T-helper 2 cell treated with Interferon-gamma antibody and Interleukin-4, amounts not matched to agents 5 μg/mL and 100 μg/mL, for 36 hours (primary cell): ENCODE data around the gene HOXB9.

Source experiments
- DNase-seq: peaks from one replicate; pipeline ENCODE4 v3.0.0; 2021; ENCODE audit warnings: low spot score
- H3K27ac Mint-ChIP-seq: one replicate; pipeline ENCODE4 v1.8.0; 2021; ENCODE audit warnings: mild to moderate bottlenecking, mixed read lengths
- H3K27me3 Mint-ChIP-seq: one replicate; pipeline ENCODE4 v1.8.0; 2021; ENCODE audit warnings: low read depth, mixed read lengths
- H3K36me3 Mint-ChIP-seq: one replicate; pipeline ENCODE4 v1.8.0; 2021; ENCODE audit warnings: low read depth, mixed read lengths
- H3K4me1 Mint-ChIP-seq: one replicate; pipeline ENCODE4 v1.8.0; 2021; ENCODE audit warnings: low read depth, mixed read lengths
- H3K4me3 Mint-ChIP-seq: one replicate; pipeline ENCODE4 v1.8.0; 2022; ENCODE audit warnings: mild to moderate bottlenecking, moderate library complexity, mixed read lengths
- H3K9me3 Mint-ChIP-seq: one replicate; pipeline ENCODE4 v1.8.0; 2021; ENCODE audit warnings: mixed read lengths

The HOXB9 gene

GRCh38 chr17:48613862-48614694, 12.1 kb downstream of the HOXB9 start:
- H3K27me3 Mint-ChIP-seq: peaks cover 86% of the 10 kb centered on the region
- DNase-seq: no peak
- H3K27ac Mint-ChIP-seq: peak overlapping the region; percentile 68
- H3K4me1 Mint-ChIP-seq: peaks cover 37% of the 10 kb centered on the region
- peak overlapping the region; percentile 67 for H3K4me3 Mint-ChIP-seq
- H3K36me3 Mint-ChIP-seq: peaks cover 5% of the 10 kb centered on the region
- no peaks in the 10 kb centered on the region for H3K9me3 Mint-ChIP-seq

GRCh38 chr17:48612854-48613691, 13.1 kb downstream of the HOXB9 start:
- Mint-ChIP-seq H3K27me3 (peaks cover 84% of the 10 kb centered on the region), H3K27ac (peak overlapping the region; percentile 69), H3K4me3 (peak overlapping the region; percentile 83), H3K9me3 (no peaks in the 10 kb centered on the region), H3K4me1 (peaks cover 29% of the 10 kb centered on the region), H3K36me3 (peaks cover 3% of the 10 kb centered on the region)
- DNase-seq: no peak

GRCh38 chr17:48612456-48612853, 13.7 kb downstream of the HOXB9 start:
- peaks cover 28% of the 10 kb centered on the region for H3K4me1 Mint-ChIP-seq
- H3K9me3 Mint-ChIP-seq: no peaks in the 10 kb centered on the region
- H3K4me3 Mint-ChIP-seq: peak overlapping the region; percentile 68
- peak overlapping the region; percentile 37 for H3K27ac Mint-ChIP-seq
- peaks cover 3% of the 10 kb centered on the region for H3K36me3 Mint-ChIP-seq
- DNase-seq: no peak
- peaks cover 84% of the 10 kb centered on the region for H3K27me3 Mint-ChIP-seq

- Mint-ChIP-seq H3K9me3 (no peaks in the 10 kb centered on the region), H3K4me3 (peak overlapping the region; percentile 90), H3K27ac (peak overlapping the region; percentile 57), H3K36me3 (peaks cover 3% of the 10 kb centered on the region), H3K4me1 (peaks cover 22% of the 10 kb centered on the region), H3K27me3 (peaks cover 84% of the 10 kb centered on the region)
- DNase-seq: no peak
Measured at GRCh38 chr17:48611681-48612455, 14.3 kb downstream of the HOXB9 start.

- peak overlapping the region; percentile 90 for H3K4me3 Mint-ChIP-seq
- H3K9me3 Mint-ChIP-seq: no peaks in the 10 kb centered on the region
- peaks cover 22% of the 10 kb centered on the region for H3K4me1 Mint-ChIP-seq
- peak overlapping the region; percentile 13 for H3K27ac Mint-ChIP-seq
- DNase-seq: no peak
- H3K36me3 Mint-ChIP-seq: peaks cover 3% of the 10 kb centered on the region
- peaks cover 83% of the 10 kb centered on the region for H3K27me3 Mint-ChIP-seq
Measured at GRCh38 chr17:48611213-48611612, 14.9 kb downstream of the HOXB9 start.

GRCh38 chr17:48610282-48611211, 15.6 kb downstream of the HOXB9 start, which contains the start of gene HOXB7:
TSS of gene HOXB7 (minus strand) at chr17:48611017. CDS start at chr17:48610918, 99 bp downstream.
- peak; percentile 54 for DNase-seq
- peaks cover 22% of the 10 kb centered on the region for H3K4me1 Mint-ChIP-seq
- H3K27ac Mint-ChIP-seq: peak within 1 kb of the TSS; percentile 57
- peak within 1 kb of the TSS; percentile 90 for H3K4me3 Mint-ChIP-seq
- H3K9me3 Mint-ChIP-seq: no peaks in the 10 kb centered on the region
- H3K36me3 Mint-ChIP-seq: peaks cover 1% of the 10 kb centered on the region
- H3K27me3 Mint-ChIP-seq: peaks cover 80% of the 10 kb centered on the region

- H3K27me3 Mint-ChIP-seq: peaks cover 78% of the 10 kb centered on the region
- no peak for DNase-seq
- H3K4me3 Mint-ChIP-seq: peak overlapping the region; percentile 90
- peaks cover 1% of the 10 kb centered on the region for H3K36me3 Mint-ChIP-seq
- peaks cover 20% of the 10 kb centered on the region for H3K4me1 Mint-ChIP-seq
- H3K27ac Mint-ChIP-seq: no peak overlapping the region
- no peaks in the 10 kb centered on the region for H3K9me3 Mint-ChIP-seq
Measured at GRCh38 chr17:48609759-48610281, 16.3 kb downstream of the HOXB9 start.

GRCh38 chr17:48609033-48609432, 17.1 kb downstream of the HOXB9 start:
- Mint-ChIP-seq H3K27me3 (peaks cover 79% of the 10 kb centered on the region), H3K4me1 (peaks cover 20% of the 10 kb centered on the region), H3K9me3 (no peaks in the 10 kb centered on the region), H3K27ac (no peak overlapping the region), H3K36me3 (peaks cover 1% of the 10 kb centered on the region), H3K4me3 (peak overlapping the region; percentile 3)
- no peak for DNase-seq

GRCh38 chr17:48608494-48608834, 17.7 kb downstream of the HOXB9 start:
- Mint-ChIP-seq H3K27me3 (peaks cover 79% of the 10 kb centered on the region), H3K4me3 (no peak overlapping the region), H3K27ac (no peak overlapping the region), H3K4me1 (peaks cover 22% of the 10 kb centered on the region), H3K36me3 (peaks cover 1% of the 10 kb centered on the region), H3K9me3 (no peaks in the 10 kb centered on the region)
- no peak for DNase-seq

- H3K9me3 Mint-ChIP-seq: no peaks in the 10 kb centered on the region
- no peak overlapping the region for H3K4me3 Mint-ChIP-seq
- peaks cover 1% of the 10 kb centered on the region for H3K36me3 Mint-ChIP-seq
- peaks cover 17% of the 10 kb centered on the region for H3K4me1 Mint-ChIP-seq
- DNase-seq: no peak
- H3K27ac Mint-ChIP-seq: no peak overlapping the region
- peaks cover 80% of the 10 kb centered on the region for H3K27me3 Mint-ChIP-seq
Measured at GRCh38 chr17:48606892-48607614, 19.1 kb downstream of the HOXB9 start.

GRCh38 chr17:48605991-48606891, 19.9 kb downstream of the HOXB9 start:
- H3K4me1 Mint-ChIP-seq: peaks cover 16% of the 10 kb centered on the region
- no peak overlapping the region for H3K27ac Mint-ChIP-seq
- no peaks in the 10 kb centered on the region for H3K9me3 Mint-ChIP-seq
- no peak overlapping the region for H3K4me3 Mint-ChIP-seq
- H3K36me3 Mint-ChIP-seq: peaks cover 1% of the 10 kb centered on the region
- no peak for DNase-seq
- peaks cover 82% of the 10 kb centered on the region for H3K27me3 Mint-ChIP-seq
